Right cardiac atrium (tissue), 5 donors: ENCODE data around the gene FHOD3. TPM values are rescaled to one million over a fixed set of nuclear protein-coding genes. Genes with fewer than 3 reads are reported as not detected.
A peak's percentile ranks its signal among the peaks of the same experiment; 100 is the strongest.
"Not testable (repeated sequence)": the region's sequence is repeated elsewhere in the genome, so short reads cannot be mapped to it uniquely, and the experiment has no call there.

Source experiments
- ATAC-seq, 2 donors: fragments of 200-7000 bp; cut with Tn5 transposase; one replicate each; pipeline versions ENCODE4 v1.8.0 to v1.9.1; 2020; ENCODE audit warnings: moderate library complexity in 2 of 2, mild to moderate bottlenecking in 1 of 2
- DNase-seq, 3 donors: peaks; one replicate each; pipeline ENCODE4 v3.0.0-alpha.2; 2020
- H3K27ac ChIP-seq: one replicate; pipeline ENCODE4 v1.5.1; 2013; ENCODE audit warnings: mild to moderate bottlenecking, low read length, control low read depth, moderate library complexity
- H3K27me3 ChIP-seq: one replicate; pipeline ENCODE4 v1.6.1; 2013; ENCODE audit not compliant: control insufficient read depth, insufficient read depth
- H3K4me1 ChIP-seq: one replicate; pipeline ENCODE4 v1.6.1; 2013; ENCODE audit warnings: low read length; ENCODE audit not compliant: control insufficient read depth, insufficient read depth
- H3K4me3 ChIP-seq: one replicate; pipeline ENCODE4 v1.5.1; 2013; ENCODE audit warnings: low read length, control low read depth
- H3K9me3 ChIP-seq: one replicate; pipeline ENCODE4 v1.6.1; 2013; ENCODE audit warnings: low read length; ENCODE audit not compliant: control insufficient read depth
- WGBS: extraction: QIAGEN DNeasy Blood & Tissue Kit; methylation state at CpG from one replicate; pipeline ENCODE4 v1.1.7; 2013; 5-methylcytosine and 5-hydroxymethylcytosine counted together
- intact Hi-C, 4 donors: fragments of 100-400 bp; cut with DNase I; formaldehyde crosslinking; loops; one replicate each; pipeline versions ENCODE4 v1.11.0 to v1.14.0; 2022 to 2023
- polyA plus RNA-seq: library from polyadenylated mRNA; stranded (reverse); fragments of 200-250 nt; gene quantifications from one replicate; pipeline ENCODE4 v1.2.3, GENCODE V29; 2013
- total RNA-seq, 4 donors: library from RNA; stranded (reverse); fragmentation: NEBNext Ultra II Directional; extraction: Animal tissue kit (Norgen Biotek cat#: 25700); gene quantifications; one replicate each; pipeline ENCODE4 v1.2.1, GENCODE V29; 2021
- donor health status: healthy with polysubstance abuse.
- donor health status: DM: no; HTN: yes; CAD: no.
- donor health status: DM: no; HTN: no; CAD: no.
- donor health status: DM: no; HTN: yes; CAD: no; lungs with severe emphysema.
- donor health status: DM: yes; HTN: yes; CAD: no.

Gene FHOD3
- total and polyA plus RNA-seq, 5 donors: 118 to 157 (median 138) TPM

DNA sequence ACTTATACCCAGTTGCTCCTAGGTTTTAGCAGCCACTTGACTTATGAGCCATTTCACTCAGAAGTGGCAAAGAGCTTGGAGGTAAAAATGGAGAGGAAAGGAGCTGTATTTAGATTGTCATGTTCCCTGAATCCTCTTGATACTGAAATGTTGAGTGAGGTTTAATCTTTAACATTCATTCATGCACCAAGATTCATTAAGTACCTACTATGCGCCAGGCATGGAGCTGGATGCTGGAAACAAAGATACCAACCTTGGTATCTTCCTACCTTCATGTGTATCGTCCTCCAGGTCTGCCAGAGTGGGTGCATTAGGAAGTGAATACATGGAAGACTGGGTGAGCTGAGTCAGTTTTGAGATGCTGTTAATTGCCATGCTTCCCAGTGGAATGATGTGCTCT, 507.6 kb downstream of the FHOD3 start:
- 97% methylated on average over 2 of the region's 2 CpGs for WGBS
- intact Hi-C loops: loop anchor here in 1 of 4 donors (5.0 kb wide), 1 partner anchor 118 kb away; no protein-coding TSS in a partner anchor
- DNase-seq: no peak

DNA sequence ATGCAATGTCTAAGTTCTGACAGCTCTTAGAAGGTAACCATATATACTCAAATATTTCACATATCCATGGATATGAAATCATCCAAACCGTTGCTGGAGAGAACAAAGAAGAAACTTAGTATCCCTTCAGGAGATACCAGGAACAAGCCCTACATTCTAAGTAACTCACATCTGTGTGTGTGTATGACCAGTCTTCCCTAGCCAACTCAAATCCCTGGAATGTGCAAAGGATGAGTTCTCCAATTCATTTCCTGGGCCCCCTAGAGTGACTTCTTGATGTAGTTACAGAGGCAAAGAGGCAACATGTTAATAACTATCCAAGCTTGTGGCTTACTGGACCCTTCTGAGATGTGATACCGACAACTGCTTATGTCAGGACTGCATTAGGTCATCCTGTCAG, 511.2 kb downstream of the FHOD3 start:
- Histone ChIP-seq H3K4me3 (no peak overlapping the region), H3K4me1 (no peaks in the 10 kb centered on the region), H3K27ac (no peak overlapping the region), H3K27me3 (no peaks in the 10 kb centered on the region), H3K9me3 (no peaks in the 10 kb centered on the region)
- 82% methylated on average over 2 of the region's 2 CpGs for WGBS
- intact Hi-C loops: loop anchor here in 1 of 4 donors (5.0 kb wide), 1 partner anchor 121 kb away; no protein-coding TSS in a partner anchor
- DNase-seq: no peak
- no peak for ATAC-seq

More for the DNA sequence above, 507.6 kb downstream of the FHOD3 start:
- Histone ChIP-seq H3K4me1 (no peaks in the 10 kb centered on the region), H3K27ac (no peak overlapping the region), H3K4me3 (no peak overlapping the region), H3K9me3 (no peaks in the 10 kb centered on the region), H3K27me3 (no peaks in the 10 kb centered on the region)
- ATAC-seq: no peak

DNA sequence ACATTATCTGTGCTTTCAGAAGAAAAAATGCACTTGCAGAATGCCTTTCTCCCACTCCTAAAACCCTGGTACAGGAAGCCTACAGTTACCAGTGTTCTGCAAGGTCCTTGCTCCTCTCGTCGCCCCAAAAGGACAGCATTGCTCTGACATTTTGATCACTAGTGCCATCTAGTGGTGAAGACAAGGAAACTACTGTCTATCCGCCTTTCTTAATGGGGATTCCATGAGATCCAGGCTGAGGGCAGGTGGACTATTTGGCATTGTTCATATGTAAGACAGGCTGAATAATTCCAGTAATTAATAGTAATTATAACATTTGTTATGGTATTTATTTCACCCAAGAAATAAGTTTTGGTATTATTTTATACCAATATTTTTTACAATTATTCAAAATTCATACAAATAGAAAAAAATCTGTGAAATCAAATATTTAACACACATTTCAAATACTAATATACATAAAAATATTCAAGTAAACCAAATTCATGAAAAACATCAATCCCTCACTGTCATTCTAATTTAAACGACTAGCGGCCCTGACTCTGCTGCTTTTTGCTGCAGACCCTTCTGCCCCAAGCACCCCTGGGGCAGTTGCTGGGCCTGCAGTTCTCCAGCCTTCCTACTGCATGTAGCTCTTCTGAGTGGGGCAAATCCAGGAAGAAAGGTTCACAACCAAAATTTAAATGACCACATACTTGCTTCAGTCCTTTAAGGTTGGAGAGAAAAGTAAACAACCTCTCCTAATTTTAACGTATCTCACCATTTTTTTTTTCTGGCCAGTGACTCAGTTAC, 512.3 kb downstream of the FHOD3 start:
- no peaks in the 10 kb centered on the region for H3K9me3 ChIP-seq
- intact Hi-C loops: loop anchor here in 1 of 4 donors (5.0 kb wide), 1 partner anchor 122 kb away; no protein-coding TSS in a partner anchor

DNA sequence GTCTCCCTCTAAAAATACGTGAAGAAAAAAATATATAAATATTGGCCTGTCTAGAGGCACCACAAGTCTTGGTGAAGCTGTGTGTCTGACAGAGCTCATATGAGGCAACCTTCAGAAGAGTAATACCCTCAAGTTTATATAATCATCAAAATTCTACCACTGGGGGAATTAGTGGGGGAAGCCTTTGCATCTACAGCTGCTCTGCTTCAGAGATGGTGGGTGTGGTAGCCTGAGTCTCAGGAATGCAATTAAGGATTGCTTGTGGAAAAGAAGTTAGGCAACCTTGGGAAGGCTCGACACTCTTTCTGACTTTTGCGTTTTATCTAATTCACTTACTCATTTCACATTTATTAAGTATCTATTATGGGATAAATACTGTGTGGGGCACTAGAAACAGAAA, 513.9 kb downstream of the FHOD3 start:
- DNase-seq: no peak
- H3K9me3 ChIP-seq: no peaks in the 10 kb centered on the region
- H3K27me3 ChIP-seq: no peaks in the 10 kb centered on the region
- H3K27ac ChIP-seq: no peak overlapping the region
- WGBS: 79% methylated on average over 3 of the region's 3 CpGs
- H3K4me3 ChIP-seq: no peak overlapping the region
- intact Hi-C loops: no loop called here
- ATAC-seq: peak in 1 of 2 donors; percentile 20
- peaks cover 3% of the 10 kb centered on the region for H3K4me1 ChIP-seq

More for the DNA sequence above, 512.3 kb downstream of the FHOD3 start:
- Histone ChIP-seq H3K27ac (no peak overlapping the region), H3K4me1 (no peaks in the 10 kb centered on the region), H3K4me3 (no peak overlapping the region), H3K27me3 (no peaks in the 10 kb centered on the region)
- DNase-seq (peak in 2 of 3 donors; percentile 20 to 39), ATAC-seq (peak; percentile 63 to 73)
- 42% methylated on average over 6 of the region's 6 CpGs for WGBS

DNA sequence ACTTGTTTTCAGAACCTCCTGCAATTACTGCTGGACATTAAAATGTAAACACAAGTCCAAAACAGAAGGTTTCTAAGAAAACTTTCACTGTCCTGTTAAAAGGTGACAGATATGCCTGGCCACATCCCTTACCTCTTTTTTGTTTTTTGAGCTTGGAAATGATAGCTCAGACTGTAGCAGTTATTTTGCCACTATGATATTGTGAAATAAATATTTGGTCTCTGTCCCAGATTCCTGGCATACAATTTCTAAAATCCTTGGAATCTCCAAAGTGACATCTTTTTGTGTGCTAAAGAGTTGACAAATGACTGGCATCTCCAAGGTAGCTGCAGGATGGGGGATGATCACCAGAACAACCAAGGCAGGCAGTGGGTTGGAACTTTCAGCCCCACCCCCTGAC, 514.4 kb downstream of the FHOD3 start:
- intact Hi-C loops: no loop called here
- DNase-seq: no peak
- no peak for ATAC-seq
- Histone ChIP-seq H3K27ac (peak overlapping the region; percentile 43), H3K4me1 (peaks cover 3% of the 10 kb centered on the region), H3K9me3 (no peaks in the 10 kb centered on the region), H3K27me3 (no peaks in the 10 kb centered on the region), H3K4me3 (no peak overlapping the region)

DNA sequence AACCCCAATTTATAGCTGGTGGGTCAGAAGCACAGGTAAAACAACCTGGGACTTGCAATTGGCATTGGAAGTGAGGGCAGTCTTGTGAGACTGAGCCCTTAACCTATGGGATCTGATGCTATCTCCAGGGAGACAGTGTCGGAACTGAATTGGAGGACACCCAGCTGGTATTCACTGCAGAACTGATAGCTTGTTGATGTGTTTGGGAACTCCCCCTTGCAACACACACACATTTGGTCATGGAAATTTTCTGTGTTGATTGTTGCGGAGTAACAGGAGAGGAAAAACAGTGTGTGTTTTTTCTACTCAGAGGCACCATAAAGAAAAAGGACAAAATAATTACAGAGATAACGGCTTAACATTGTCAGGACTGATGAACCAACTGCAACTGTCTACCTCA, 515.2 kb downstream of the FHOD3 start:
- Histone ChIP-seq H3K4me1 (peaks cover 3% of the 10 kb centered on the region), H3K4me3 (no peak overlapping the region), H3K27ac (peak overlapping the region; percentile 66), H3K9me3 (no peaks in the 10 kb centered on the region), H3K27me3 (no peaks in the 10 kb centered on the region)
- 54% methylated on average over 3 of the region's 3 CpGs for WGBS
- peak in 1 of 3 donors; percentile 38 for DNase-seq
- peak; percentile 62 to 69 for ATAC-seq
- intact Hi-C loops: no loop called here

DNA sequence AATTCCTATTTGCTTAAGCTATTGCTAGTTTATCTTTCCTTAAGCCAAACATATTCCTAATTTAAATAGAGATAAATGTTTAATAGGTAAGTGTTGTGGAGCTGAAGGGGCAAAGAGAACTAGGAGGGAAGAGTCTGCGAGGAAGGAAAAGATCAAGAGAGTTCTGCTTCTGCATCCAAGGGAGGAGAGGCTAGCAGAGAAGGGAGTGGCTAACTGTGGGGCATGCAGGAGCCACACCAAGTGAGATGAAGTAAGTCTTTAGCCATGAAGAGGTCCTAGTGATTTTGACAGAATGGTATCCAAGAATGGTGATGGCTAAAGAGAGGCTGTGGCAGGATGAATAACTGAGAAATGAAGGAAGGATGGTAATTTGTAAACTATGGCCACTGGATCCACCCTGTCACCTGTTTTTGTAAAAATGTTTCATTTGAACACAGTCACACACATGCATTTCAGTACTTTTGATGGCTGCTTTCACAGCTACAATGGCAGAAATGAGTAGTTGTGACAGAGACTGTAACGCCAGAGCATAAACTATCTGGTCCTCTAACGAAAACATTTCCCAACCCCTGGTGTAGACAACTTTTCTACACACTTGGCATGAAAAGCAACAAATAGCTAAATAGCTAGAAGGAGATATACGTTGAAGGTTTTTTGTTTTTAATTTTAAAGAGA, 515.7 kb downstream of the FHOD3 start:
- no peak for ATAC-seq

DNA sequence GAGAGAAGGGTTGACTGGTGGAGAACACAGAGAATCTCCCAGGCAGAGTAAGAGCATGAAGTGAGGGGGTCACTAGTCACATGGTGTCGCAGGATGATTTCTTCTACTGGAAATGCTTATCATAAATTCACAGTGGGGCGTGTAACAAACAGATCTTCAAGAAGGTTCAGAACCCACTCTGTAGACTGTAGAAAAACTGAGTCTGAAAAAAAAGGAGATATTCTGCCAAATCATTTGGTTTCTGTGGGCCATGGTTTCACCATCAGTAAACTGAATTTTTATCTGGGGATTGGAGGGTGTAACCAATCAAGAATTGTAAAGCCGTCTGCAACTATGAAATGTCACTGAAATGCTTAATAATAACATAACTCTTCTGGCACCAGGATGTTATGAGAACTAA, 516.3 kb downstream of the FHOD3 start:
- ATAC-seq (no peak), DNase-seq (no peak)
- no peaks in the 10 kb centered on the region for H3K27me3 ChIP-seq
- H3K9me3 ChIP-seq: no peaks in the 10 kb centered on the region
- H3K27ac ChIP-seq: no peak overlapping the region
- WGBS: 82% methylated on average over 3 of the region's 3 CpGs
- intact Hi-C loops: no loop called here
- peaks cover 3% of the 10 kb centered on the region for H3K4me1 ChIP-seq
- H3K4me3 ChIP-seq: no peak overlapping the region

More for the DNA sequence above, 515.7 kb downstream of the FHOD3 start:
- no peak overlapping the region for H3K27ac ChIP-seq
- peaks cover 3% of the 10 kb centered on the region for H3K4me1 ChIP-seq
- H3K27me3 ChIP-seq: no peaks in the 10 kb centered on the region
- WGBS: 79% methylated on average over 4 of the region's 4 CpGs
- DNase-seq: no peak
- H3K9me3 ChIP-seq: no peaks in the 10 kb centered on the region
- no peak overlapping the region for H3K4me3 ChIP-seq
- intact Hi-C loops: no loop called here

DNA sequence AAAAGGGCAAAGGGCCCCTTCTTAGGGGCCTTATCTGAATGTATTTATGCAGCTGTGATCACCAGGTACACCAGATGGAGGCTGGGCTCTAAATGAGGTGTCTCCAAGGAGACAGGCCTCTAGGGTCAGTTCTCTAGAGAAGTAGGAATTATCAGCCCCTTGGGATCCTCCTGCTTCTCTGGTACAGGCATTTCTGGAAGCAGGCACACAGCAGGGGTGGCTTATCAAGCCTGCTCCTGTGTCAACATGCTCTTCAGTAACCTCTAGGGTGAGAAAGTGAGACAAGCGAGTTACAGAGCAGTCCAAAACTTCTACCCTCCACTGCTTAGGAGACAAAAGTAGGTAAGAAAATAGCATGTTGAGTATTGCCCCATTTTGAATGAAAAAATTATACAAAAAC, 517.5 kb downstream of the FHOD3 start:
- H3K27ac ChIP-seq: no peak overlapping the region
- H3K27me3 ChIP-seq: no peaks in the 10 kb centered on the region
- ATAC-seq (peak; percentile 12 to 23), DNase-seq (no peak)
- intact Hi-C loops: no loop called here
- WGBS: 22% methylated on average over 1 of the region's 1 CpG
- peaks cover 3% of the 10 kb centered on the region for H3K4me1 ChIP-seq
- H3K4me3 ChIP-seq: no peak overlapping the region
- no peaks in the 10 kb centered on the region for H3K9me3 ChIP-seq

DNA sequence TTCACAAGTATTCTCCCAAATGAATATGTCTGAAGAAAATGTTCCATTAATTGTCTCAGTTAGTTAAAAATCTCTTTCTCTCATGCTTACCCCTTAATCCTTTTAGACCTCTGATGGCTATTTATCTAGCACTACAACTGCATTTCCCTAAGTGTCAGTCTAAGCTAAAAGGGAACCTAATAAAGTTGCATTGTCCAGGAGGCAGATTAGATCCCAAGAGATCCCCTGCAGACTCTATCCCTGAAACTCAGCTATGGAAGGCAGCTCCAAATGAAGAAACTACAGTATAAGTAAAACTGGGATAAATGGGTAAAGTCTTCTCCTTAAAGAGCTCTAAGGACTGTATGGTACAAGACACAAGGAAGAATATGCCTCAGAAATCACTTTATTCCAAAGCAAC, 518.6 kb downstream of the FHOD3 start:
- H3K9me3 ChIP-seq, DNase-seq, H3K27ac ChIP-seq, intact Hi-C loops, H3K27me3 ChIP-seq, ATAC-seq, H3K4me1 ChIP-seq, H3K4me3 ChIP-seq: not testable (repeated sequence)

DNA sequence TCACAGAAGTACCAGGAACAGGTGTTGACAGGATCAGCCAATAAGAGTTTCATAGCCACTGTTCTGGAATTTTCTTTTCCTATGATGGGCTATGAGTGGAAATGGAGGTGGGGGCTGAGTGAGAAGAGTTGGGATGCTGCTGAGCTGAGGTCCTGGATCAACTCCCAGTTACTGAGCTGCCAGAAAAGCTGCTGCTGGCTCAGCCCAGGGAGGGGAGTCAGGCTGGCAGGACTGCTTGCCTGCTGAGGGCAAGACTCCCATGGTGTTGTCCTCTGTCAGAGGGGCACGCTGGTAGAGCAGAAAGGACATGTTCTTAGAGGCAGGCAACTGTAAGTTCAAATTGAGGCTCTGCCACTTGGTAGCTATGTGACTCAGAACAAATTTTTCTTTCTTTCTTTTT, 519.5 kb downstream of the FHOD3 start:
- ATAC-seq: peak in 1 of 2 donors; percentile 20
- Histone ChIP-seq H3K4me3 (no peak overlapping the region), H3K27me3 (no peaks in the 10 kb centered on the region), H3K4me1 (peaks cover 3% of the 10 kb centered on the region), H3K9me3 (no peaks in the 10 kb centered on the region), H3K27ac (no peak overlapping the region)
- 80% methylated on average over 1 of the region's 1 CpG for WGBS
- peak in 2 of 3 donors; percentile 59 to 60 for DNase-seq
- intact Hi-C loops: no loop called here
